Myometrial cell (primary cell): Measurements from ENCODE around the gene BEX1. TPM values are rescaled to one million over a fixed set of nuclear protein-coding genes. Genes with fewer than 3 reads are reported as not detected.

Experiments
- total RNA-seq: library from RNA; depleted of rRNA; stranded (reverse); fragments of >200 nt; gene quantifications from 2 replicates; pipeline ENCODE4 v1.2.3, GENCODE V29; 2015

Gene BEX1
- total RNA-seq: 1.8 and 3.7 TPM in 2 replicates

DNA sequence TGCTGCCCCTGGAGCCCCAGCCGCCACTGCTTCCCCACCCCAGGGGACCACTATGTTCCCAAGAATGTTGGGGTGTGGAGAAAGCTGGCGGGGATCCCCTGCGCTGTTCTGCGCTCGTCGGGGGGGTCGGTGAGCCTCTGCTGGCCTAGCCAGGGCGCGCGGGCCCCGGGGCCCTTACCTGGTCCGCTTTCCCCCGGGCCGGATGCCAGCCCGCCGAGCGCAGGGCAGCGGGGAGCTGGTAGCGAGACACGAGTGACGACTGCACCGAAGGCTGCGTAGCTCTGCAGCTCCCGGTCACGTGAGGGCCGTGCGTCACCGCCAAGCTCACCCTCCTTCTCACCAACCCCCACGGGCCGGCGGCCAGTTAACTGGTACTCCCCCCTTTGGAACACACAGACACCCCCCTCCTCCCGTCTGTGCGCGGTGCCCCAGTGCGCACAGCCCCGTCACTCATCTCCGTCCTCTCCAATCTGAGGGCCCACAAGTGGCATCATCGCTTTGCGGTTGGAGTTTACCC, at the start of gene BEX1:
Gene BEX1, minus strand, starts transcription at position 254 of the 517 bp plus-strand sequence. CDS start 897 bp downstream, outside the sequence.

DNA sequence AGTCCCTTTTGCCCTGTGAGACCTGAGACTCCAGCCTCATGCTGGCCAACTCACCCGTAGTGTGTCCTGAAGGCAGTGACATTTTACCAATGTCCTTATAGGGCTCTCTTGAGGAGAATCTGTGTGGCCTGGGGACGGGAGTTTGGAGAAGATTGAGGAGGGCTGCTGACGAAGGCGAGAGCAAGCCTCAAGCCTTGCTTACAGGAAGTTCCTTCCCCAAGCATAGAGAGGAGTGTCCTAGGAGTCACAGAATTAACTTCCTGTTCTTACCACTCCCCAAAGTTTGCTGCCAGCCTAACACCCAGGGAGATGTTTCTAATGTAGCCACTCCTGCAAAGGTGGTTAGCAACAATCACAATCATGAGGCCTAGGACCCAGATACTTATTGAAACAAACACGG, 29.0 kb upstream of the BEX1 start, which contains the start of gene NXF3:
Gene NXF3, minus strand, starts transcription at position 202 of the 400 bp plus-strand sequence. Its CDS starts 120 bp downstream, at position 82.

Other genes starting within 250 kb of the BEX1 start
- gene RAB40AL, start 126.9 kb downstream of the BEX1 start, total RNA-seq: not detected in 2 replicates
- gene NXF3, start 29.0 kb upstream of the BEX1 start, total RNA-seq: not detected in 2 replicates
- gene BEX4, start 150.9 kb upstream of the BEX1 start, total RNA-seq: 12.4 and 17.9 TPM in 2 replicates
- gene TCEAL8, start 191.0 kb upstream of the BEX1 start, total RNA-seq: 82.2 and 105 TPM in 2 replicates
- gene TCEAL5, start 212.6 kb upstream of the BEX1 start, total RNA-seq: not detected in 2 replicates
- 1.2 TPM in 1 of 2 replicates, not detected in the other for gene BEX2, start 246.8 kb upstream of the BEX1 start, total RNA-seq